OCI-LY3 (cell line): ENCODE results near the gene LETMD1.

Experiments
- CTCF ChIP-seq: fragments of 200-600, 300-600 bp; sonication (generic); IDR thresholded peaks from 2 replicates; pipeline ENCODE4 v1.5.1; 2014; ENCODE audit warnings: antibody characterized with exemption, low read length, low read depth
- EZH2phosphoT487 ChIP-seq: fragments of 200-600 bp; shearing (Covaris generic); IDR thresholded peaks from 2 replicates; pipeline ENCODE4 v1.6.1; 2018; ENCODE audit warnings: antibody characterized with exemption, mixed run types, low read depth

DNA sequence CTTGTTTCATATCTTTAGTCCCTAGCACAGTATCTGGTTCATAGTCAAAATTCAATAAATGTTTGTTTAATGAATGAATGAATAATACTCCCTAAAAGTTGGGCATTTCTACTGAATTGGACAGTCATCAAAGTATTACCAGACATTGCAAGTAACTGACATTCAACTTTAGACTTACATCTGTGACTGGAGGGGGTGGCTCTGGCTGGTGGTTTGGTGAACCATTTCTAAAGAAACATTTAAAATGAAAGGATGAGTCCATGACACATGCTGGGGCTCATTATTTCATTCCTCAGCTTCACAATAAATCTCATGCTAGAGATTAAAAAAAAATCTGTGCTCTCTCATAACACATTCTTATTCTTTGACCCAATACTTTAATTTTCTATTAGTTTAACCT lies 55.9 kb downstream of the LETMD1 start:
- TF ChIP-seq CTCF (no peak), EZH2phosphoT487 (no peak)
